NB4 (cell line): Measurements from ENCODE around the gene LOC128125822.

ENCODE experiments used
- CTCF ChIP-seq: IDR thresholded peaks from one replicate; pipeline ENCODE4 v1.5.1; 2012; ENCODE audit warnings: low read depth, low read length
- MAX ChIP-seq: IDR thresholded peaks from 2 replicates; pipeline ENCODE4 v1.6.1; 2011; ENCODE audit warnings: low read depth, low read length
- MYC ChIP-seq: IDR thresholded peaks from 2 replicates; pipeline ENCODE4 v1.6.1; 2011; ENCODE audit warnings: low read depth, low read length
- POLR2A ChIP-seq: IDR thresholded peaks from 2 replicates; pipeline ENCODE4 v1.6.1; 2011; ENCODE audit warnings: mild to moderate bottlenecking; ENCODE audit not compliant: insufficient read length; ENCODE audit errors: extremely low read depth

- TF ChIP-seq MAX: no peak
- no peak for TF ChIP-seq POLR2A
- no peak for TF ChIP-seq CTCF
- no peak for TF ChIP-seq MYC
These were observed 45.3 kb upstream of the LOC128125822 start for GRCh38 chr6:63526931-63527330.
